H1 (cell line): ENCODE results near the gene HOXA13. TPM values are rescaled to one million over a fixed set of nuclear protein-coding genes. Genes with fewer than 3 reads are reported as not detected.

Experiments used
- CTCF ChIA-PET: fragments of 300-600 bp; sonication (Branson Sonifier 250); formaldehyde crosslinking; loops from one replicate; lab custom pipeline; 2021; ENCODE audit not compliant: partially characterized antibody; lab: Charles Lee
- POLR2A ChIA-PET: fragments of 300-600 bp; sonication (Branson Sonifier 250); formaldehyde crosslinking; loops from one replicate; lab custom pipeline; 2021; ENCODE audit warnings: inconsistent platforms; ENCODE audit not compliant: partially characterized antibody; lab: Charles Lee
- DNase-seq, 2 experiments: peaks; one replicate each; pipeline versions ENCODE4 v3.0.0 to v3.0.0-alpha.2; 2010 to 2022; ENCODE audit warnings: low spot score in 2 of 2, low read depth in 1 of 2, mixed read lengths in 1 of 2
- FAIRE-seq: peaks from 2 replicates; lab custom pipeline; 2011; peaks lifted over from hg19 to GRCh38; lab: Jason Lieb, UNC
- H2AFZ ChIP-seq: 2 replicates; pipeline ENCODE4 v1.8.1; 2012; ENCODE audit warnings: low read length, inconsistent platforms
- H2AK5ac ChIP-seq: 2 replicates; pipeline ENCODE4 v1.6.1; 2013; ENCODE audit warnings: low read depth, low read length
- H2BK120ac ChIP-seq: replicated peaks from 2 replicates; pipeline ENCODE3; 2013; ENCODE audit warnings: low read depth, low read length, inconsistent platforms
- H2BK12ac ChIP-seq: 2 replicates; pipeline ENCODE4 v1.6.1; 2013; ENCODE audit warnings: low read depth, low read length
- H2BK15ac ChIP-seq: 2 replicates; pipeline ENCODE4 v1.6.1; 2013; ENCODE audit warnings: low read length
- H2BK20ac ChIP-seq: 2 replicates; pipeline ENCODE4 v1.6.1; 2013; ENCODE audit warnings: low read length
- H2BK5ac ChIP-seq: 2 replicates; pipeline ENCODE4 v1.6.1; 2013; ENCODE audit warnings: low read depth, low read length
- H3K14ac ChIP-seq: 2 replicates; pipeline ENCODE4 v1.6.1; 2013; ENCODE audit warnings: inconsistent platforms; ENCODE audit not compliant: insufficient read length
- H3K18ac ChIP-seq: 2 replicates; pipeline ENCODE4 v1.6.1; 2013; ENCODE audit warnings: low read length; ENCODE audit errors: extremely low read depth
- H3K23ac ChIP-seq: 2 replicates; pipeline ENCODE4 v1.6.1; 2013; ENCODE audit warnings: inconsistent platforms; ENCODE audit not compliant: insufficient read length
- H3K23me2 ChIP-seq: 2 replicates; pipeline ENCODE4 v1.6.1; 2013; ENCODE audit warnings: low read depth, low read length
- H3K27ac ChIP-seq: 2 replicates; pipeline ENCODE4 v1.6.1; 2011; ENCODE audit warnings: low read depth, low read length, inconsistent platforms
- H3K27me3 ChIP-seq, 4 experiments: replicated peaks in 1 of 4; 1 replicate in 1 of 4; 2 replicates in 3 of 4; pipeline versions ENCODE4 v1.6.1 to v1.8.1; 2011 to 2013; ENCODE audit warnings: low read length in 3 of 4, mild to moderate bottlenecking in 3 of 4, inconsistent platforms in 2 of 4, mixed read lengths in 2 of 4, moderate library complexity in 1 of 4; ENCODE audit not compliant: control insufficient read depth in 3 of 4, insufficient read depth in 3 of 4; ENCODE audit errors: extremely low read depth in 1 of 4
- H3K36me3 ChIP-seq, 4 experiments: 2 replicates each; pipeline versions ENCODE4 v1.6.1 to v1.8.1; 2011 to 2013; ENCODE audit warnings: mild to moderate bottlenecking in 4 of 4, low read length in 3 of 4, moderate library complexity in 2 of 4, control low read depth in 1 of 4, inconsistent platforms in 1 of 4; ENCODE audit not compliant: insufficient read depth in 4 of 4, control insufficient read depth in 2 of 4
- H3K4ac ChIP-seq: replicated peaks from 2 replicates; pipeline ENCODE3; 2013; ENCODE audit warnings: low read length, low read depth, mixed read lengths, inconsistent platforms; ENCODE audit not compliant: insufficient read length
- H3K4me1 ChIP-seq, 4 experiments: replicated peaks in 1 of 4; 1 replicate in 1 of 4; 2 replicates in 3 of 4; pipeline versions ENCODE4 v1.6.1 to v1.8.1; 2011 to 2013; ENCODE audit warnings: low read length in 3 of 4, inconsistent platforms in 2 of 4, mixed read lengths in 1 of 4; ENCODE audit not compliant: insufficient read depth in 4 of 4, control insufficient read depth in 3 of 4
- H3K4me2 ChIP-seq, 2 experiments: 2 replicates each; pipeline versions ENCODE4 v1.6.1 to v1.8.1; 2011 to 2013; ENCODE audit warnings: low read depth in 2 of 2, low read length in 2 of 2, control low read depth in 1 of 2, inconsistent platforms in 1 of 2, mild to moderate bottlenecking in 1 of 2; ENCODE audit not compliant: insufficient read depth in 1 of 2
- H3K4me3 ChIP-seq, 4 experiments: fragments of 200-600, 300-600 bp in 1 of 4; sonication (generic), shearing (Covaris generic), sonication (Bioruptor Twin) in 1 of 4; 2 replicates each; pipeline versions ENCODE4 v1.5.1 to v1.8.1; 2011 to 2016; ENCODE audit warnings: low read length in 4 of 4, low read depth in 3 of 4, control low read depth in 2 of 4, inconsistent platforms in 2 of 4, mild to moderate bottlenecking in 2 of 4, mixed read lengths in 1 of 4, moderate library complexity in 1 of 4; ENCODE audit not compliant: insufficient read depth in 2 of 4; ENCODE audit errors: extremely low read depth in 1 of 4
- H3K56ac ChIP-seq: replicated peaks from 2 replicates; pipeline ENCODE3; 2013; ENCODE audit warnings: low read depth, mild to moderate bottlenecking, mixed read lengths, low read length, inconsistent platforms; ENCODE audit not compliant: insufficient read length
- H3K79me1 ChIP-seq: 2 replicates; pipeline ENCODE4 v1.6.1; 2013; ENCODE audit warnings: low read depth, low read length, control low read depth
- H3K79me2 ChIP-seq, 2 experiments: 2 replicates each; pipeline versions ENCODE4 v1.6.1 to v1.8.1; 2012 to 2013; ENCODE audit warnings: low read length in 2 of 2, mild to moderate bottlenecking in 2 of 2, inconsistent platforms in 1 of 2; ENCODE audit not compliant: insufficient read depth in 2 of 2, control insufficient read depth in 1 of 2
- H3K9ac ChIP-seq, 4 experiments: replicated peaks in 1 of 4; 1 replicate in 1 of 4; 2 replicates in 3 of 4; pipeline versions ENCODE4 v1.6.1 to v1.8.1; 2011 to 2013; ENCODE audit warnings: low read depth in 3 of 4, low read length in 3 of 4, control low read depth in 2 of 4, mild to moderate bottlenecking in 2 of 4, moderate library complexity in 2 of 4, inconsistent platforms in 1 of 4; ENCODE audit errors: extremely low read depth in 1 of 4
- H3K9me3 ChIP-seq, 2 experiments: 2 replicates each; pipeline versions ENCODE4 v1.6.1 to v1.8.1; 2012 to 2013; ENCODE audit warnings: mild to moderate bottlenecking in 2 of 2, moderate library complexity in 2 of 2, control low read depth in 1 of 2, inconsistent platforms in 1 of 2, low read depth in 1 of 2, low read length in 1 of 2, mixed read lengths in 1 of 2; ENCODE audit not compliant: insufficient read depth in 2 of 2
- H4K20me1 ChIP-seq, 2 experiments: replicated peaks in 1 of 2; 2 replicates each; pipeline versions ENCODE3 to v1.8.1; 2011 to 2013; ENCODE audit warnings: inconsistent platforms in 2 of 2, low read length in 2 of 2, mild to moderate bottlenecking in 1 of 2; ENCODE audit not compliant: insufficient read depth in 2 of 2, control insufficient read depth in 1 of 2
- H4K5ac ChIP-seq: 2 replicates; pipeline ENCODE4 v1.6.1; 2013; ENCODE audit warnings: low read length, low read depth, mixed read lengths, inconsistent platforms; ENCODE audit not compliant: insufficient read length
- H4K8ac ChIP-seq: 2 replicates; pipeline ENCODE4 v1.8.0; 2013; ENCODE audit warnings: mild to moderate bottlenecking, moderate library complexity, low read length, inconsistent platforms; ENCODE audit not compliant: insufficient read depth; ENCODE audit errors: extremely low read depth
- H4K91ac ChIP-seq: replicated peaks from 2 replicates; pipeline ENCODE3; 2013; ENCODE audit warnings: low read length, mixed read lengths, inconsistent platforms; ENCODE audit not compliant: insufficient read length
- BACH1 ChIP-seq: IDR thresholded peaks from 2 replicates; pipeline ENCODE4 v1.6.1; 2012; ENCODE audit warnings: low read length, improper control_type of control experiment
- MAFK ChIP-seq: IDR thresholded peaks from 2 replicates; pipeline ENCODE4 v1.6.1; 2012; ENCODE audit warnings: low read depth, mild to moderate bottlenecking, improper control_type of control experiment, low read length
- PHF8 ChIP-seq: fragments of 200-600 bp; sonication (generic); conservative IDR thresholded peaks from 2 replicates; pipeline ENCODE4 v1.7.1; 2012; ENCODE audit warnings: low read depth, mild to moderate bottlenecking, inconsistent platforms, low read length, moderate library complexity
- RNF2 ChIP-seq: fragments of 200-900, 300-1000 bp; sonication (generic); IDR thresholded peaks from 2 replicates; pipeline ENCODE4 v1.7.1; 2016; ENCODE audit warnings: borderline replicate concordance, low read depth, mild to moderate bottlenecking, antibody characterized with exemption, low read length; ENCODE audit not compliant: poor library complexity, severe bottlenecking; ENCODE audit errors: missing control alignments
- WGBS, 2 experiments: shearing (Covaris generic) in 1 of 2; methylation state at CpG; one replicate each; pipeline versions ENCODE4 v1.1.6 to v1.1.7; 2013 to 2015; ENCODE audit warnings: low lambda C conversion rate in 2 of 2, mixed read lengths in 2 of 2, inconsistent platforms in 1 of 2, low coverage in 1 of 2, missing lambda C conversion rate in 1 of 2; ENCODE audit not compliant: insufficient replicate concordance in 2 of 2, insufficient coverage in 1 of 2, insufficient read length in 1 of 2; ENCODE audit errors: extremely low coverage in 1 of 2, missing lambda C conversion rate in 1 of 2; 5-methylcytosine and 5-hydroxymethylcytosine counted together
- polyA plus RNA-seq, 7 experiments: library from polyadenylated mRNA; depleted of rRNA in 3 of 7; stranded (reverse) in 5 of 7; unstranded in 2 of 7; fragments of >200 nt in 5 of 7; fragments of 200-250 nt in 2 of 7; gene quantifications; 1 replicate in 5 of 7; 2 replicates in 1 of 7; 4 replicates in 1 of 7; pipeline versions ENCODE4 v1.2.1 to v1.2.3, GENCODE V29; 2011 to 2013; ENCODE audit warnings: missing spikeins in 2 of 7, mixed read lengths in 2 of 7
- total RNA-seq: library from RNA; stranded (reverse); fragmentation: NEBNext Ultra II Directional; extraction: Animal tissue kit (Norgen Biotek cat#: 25700); gene quantifications from 2 replicates; pipeline ENCODE4 v1.2.1, GENCODE V29; 2021

HOXA13 gene
- total and polyA plus RNA-seq, 2 of the 8 experiments (the other 6 are each of a cell fraction or from before 2014, with no cell fraction given), result not detected

DNA sequence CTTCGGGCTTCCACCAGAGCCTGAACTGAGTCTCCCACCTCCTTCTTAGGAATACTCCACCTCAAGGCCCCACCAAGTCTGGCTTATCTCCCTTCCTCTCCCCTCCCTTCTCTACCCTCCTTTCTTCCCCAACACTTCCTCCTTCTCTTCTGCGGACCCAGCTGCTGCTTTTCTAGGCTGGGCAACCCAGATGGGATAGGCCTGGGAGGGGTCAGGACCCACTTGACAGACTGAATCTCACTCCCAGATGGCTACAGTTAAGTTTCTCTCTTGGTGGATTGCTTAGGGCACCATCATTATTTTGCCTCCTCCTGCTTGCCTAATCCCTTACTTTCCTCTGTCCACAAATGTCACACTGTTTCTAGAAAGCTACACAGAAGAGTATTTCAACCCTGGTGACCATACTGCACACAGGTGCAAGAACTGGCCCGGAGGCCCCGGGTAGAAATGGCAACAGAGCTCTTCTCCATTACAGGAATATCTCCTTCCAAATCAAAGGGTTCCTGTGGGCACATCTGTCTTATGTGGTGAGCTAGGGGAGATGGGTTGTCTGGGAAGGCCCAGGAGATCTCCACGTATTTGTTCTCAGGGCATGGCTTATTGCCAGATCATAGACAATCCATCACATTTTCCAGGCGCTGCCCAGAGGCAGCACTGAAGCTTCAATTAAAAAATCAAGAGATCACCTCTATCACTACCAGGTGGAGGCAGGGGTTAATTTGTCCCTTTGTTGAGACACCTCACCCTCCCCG, 9.7 kb downstream of the HOXA13 start:
- Histone ChIP-seq H4K8ac (no peak overlapping the region), H3K36me3 (peaks cover 0 to 10% (median 0%) of the 10 kb centered on the region in 4 experiments; a peak in 1 of 8 replicates), H3K79me1 (no peaks in the 10 kb centered on the region), H4K20me1 (peaks cover 30 to 61% of the 10 kb centered on the region in 2 experiments), H3K23ac (no peak overlapping the region), H3K4me1 (peaks cover 0 to 22% (median 16%) of the 10 kb centered on the region in 4 experiments; a peak in 5 of 7 replicates), H3K27me3 (peaks cover 96 to 100% (median 98%) of the 10 kb centered on the region in 4 experiments), H3K23me2 (no peaks in the 10 kb centered on the region), H2BK20ac (no peak overlapping the region), H3K18ac (no peak overlapping the region), H3K14ac (no peak overlapping the region), H4K91ac (no peak overlapping the region), H3K56ac (no peak overlapping the region), H2BK12ac (no peak overlapping the region), H4K5ac (no peak overlapping the region), H2BK120ac (no peak overlapping the region), H2BK15ac (no peak overlapping the region), H3K9ac (no peak overlapping the region), H3K4me3 (no peak overlapping the region), H3K79me2 (no peaks in the 10 kb centered on the region), H3K9me3 (peaks cover 0 to 3% of the 10 kb centered on the region in 2 experiments; a peak in 1 of 4 replicates), H3K4ac (no peak overlapping the region), H3K4me2 (no peak overlapping the region), H2BK5ac (no peak overlapping the region), H2AK5ac (no peak overlapping the region), H3K27ac (no peak overlapping the region), H2AFZ (no peak overlapping the region)
- 43% methylated on average over 7 of the region's 7 CpGs; no CpG with 5 or more reads in 1 of the 2 experiments for WGBS, 2 experiments
- POLR2A ChIA-PET, result no interaction called here
- DNase-seq (peak in 1 of 2 experiments; percentile 22), FAIRE-seq (no peak)
- CTCF ChIA-PET, result interaction anchor here (0.5 to 9.1 kb wide), 11 partner anchors 9 to 830 kb away, joined by 3 to 64 read pairs (median 4); partner anchors contain the start of genes HOXA13 and HOXA5
- TF ChIP-seq MAFK (no peak), RNF2 (peak; percentile 15), BACH1 (no peak), PHF8 (no peak)
